ENCODE data around the gene CABLES2. TPM values are rescaled to one million over a fixed set of nuclear protein-coding genes. Genes with fewer than 3 reads are reported as not detected.
A peak's percentile ranks its signal among the peaks of the same experiment; 100 is the strongest.

The CABLES2 gene
- total and polyA plus RNA-seq, 12 donors = 1.5 to 5.6 (median 3.7) TPM

GRCh38 chr20:62408640-62409039 is 1.6 kb upstream of the CABLES2 start:
- no peak for TF ChIP-seq POLR2A (IDR thresholded peaks at IDR 0.05)
- TF ChIP-seq CTCF (IDR thresholded peaks at IDR 0.05) = no peak
- H3K9me3 ChIP-seq (replicated peaks in 1 of 3) = no peaks in the 10 kb centered on the region
- H3K4me3 ChIP-seq = no peak overlapping the region
- no peak overlapping the region for H3K27ac ChIP-seq
- peaks cover 26 to 31% of the 10 kb centered on the region in 2 donors for H3K4me1 ChIP-seq (replicated peaks in 1 of 2)
- intact Hi-C loops (cut with DNase I) = no loop called here
- DNase-seq = no peak
- WGBS, 4 donors = 88 to 94% (median 94%) methylated on average over 9 to 12 of the region's 12 CpGs
- H3K27me3 ChIP-seq = no peaks in the 10 kb centered on the region
- H3K36me3 ChIP-seq (replicated peaks in 1 of 2) = no peaks in the 10 kb centered on the region

GRCh38 chr20:62408055-62408454 is 970 bp upstream of the CABLES2 start:
- Histone ChIP-seq H3K27ac (no peak overlapping the region), H3K36me3 (replicated peaks in 1 of 2) (no peaks in the 10 kb centered on the region), H3K4me3 (no peak overlapping the region), H3K27me3 (no peaks in the 10 kb centered on the region), H3K4me1 (replicated peaks in 1 of 2) (peaks cover 26 to 31% of the 10 kb centered on the region in 2 donors), H3K9me3 (replicated peaks in 1 of 3) (no peaks in the 10 kb centered on the region)
- intact Hi-C loops (cut with DNase I) = no loop called here
- DNase-seq = no peak
- 89 to 95% (median 93%) methylated on average over 3 to 15 of the region's 15 CpGs for whole genome bisulfite sequencing, 4 donors
- TF ChIP-seq CTCF (IDR thresholded peaks at IDR 0.05) (no peak), POLR2A (IDR thresholded peaks at IDR 0.05) (no peak)

GRCh38 chr20:62406635-62407176 is 379 bp downstream of the CABLES2 start:
- 1% methylated on average over 32 to 42 of the region's 42 CpGs; no CpG with 5 or more reads in 1 of the 4 donors for WGBS, 4 donors
- peak overlapping the region in 3 of 4 donors; percentile 48 to 90 (median 65) for H3K4me3 ChIP-seq
- no peaks in the 10 kb centered on the region for H3K27me3 ChIP-seq
- intact Hi-C loops (cut with DNase I) = no loop called here
- peaks cover 26 to 31% of the 10 kb centered on the region in 2 donors for H3K4me1 ChIP-seq (replicated peaks in 1 of 2)
- no peaks in the 10 kb centered on the region for H3K36me3 ChIP-seq (replicated peaks in 1 of 2)
- peak overlapping the region in 1 of 5 donors; percentile 75 for H3K27ac ChIP-seq
- TF ChIP-seq CTCF (IDR thresholded peaks at IDR 0.05) = no peak
- TF ChIP-seq POLR2A (IDR thresholded peaks at IDR 0.05) = no peak
- DNase-seq = peak in 2 of 7 donors; percentile 42 to 49
- H3K9me3 ChIP-seq (replicated peaks in 1 of 3) = no peaks in the 10 kb centered on the region

- no peaks in the 10 kb centered on the region for H3K9me3 ChIP-seq (replicated peaks in 1 of 3)
- peak overlapping the region in 2 of 4 donors; percentile 48 to 90 for H3K4me3 ChIP-seq
- H3K36me3 ChIP-seq (replicated peaks in 1 of 2) = no peaks in the 10 kb centered on the region
- 51 to 68% (median 65%) methylated on average over 10 of the region's 10 CpGs for WGBS, 4 donors
- H3K27ac ChIP-seq = no peak overlapping the region
- TF ChIP-seq POLR2A (IDR thresholded peaks at IDR 0.05) = no peak
- TF ChIP-seq CTCF (IDR thresholded peaks at IDR 0.05) = no peak
- intact Hi-C loops (cut with DNase I) = no loop called here
- peaks cover 26 to 31% of the 10 kb centered on the region in 2 donors for H3K4me1 ChIP-seq (replicated peaks in 1 of 2)
- no peak for DNase-seq
- no peaks in the 10 kb centered on the region for H3K27me3 ChIP-seq
Measured at GRCh38 chr20:62405981-62406513, 1.0 kb downstream of the CABLES2 start.
